Ureter (tissue), 1 donor: ENCODE results near the gene PTGR1. TPM values are rescaled to one million over a fixed set of nuclear protein-coding genes. Genes with fewer than 3 reads are reported as not detected.
"Not testable (repeated sequence)": the region's sequence is repeated elsewhere in the genome, so short reads cannot be mapped to it uniquely, and the experiment has no call there.

Source experiments
- DNase-seq: peaks from one replicate; pipeline ENCODE4 v3.0.0-alpha.2; 2020; ENCODE audit warnings: low spot score
- total RNA-seq: library from RNA; stranded (reverse); gene quantifications from one replicate; pipeline ENCODE4 v1.2.4, GENCODE V29; 2023
- donor health status: DM: yes; HTN: yes; CAD: no.

The PTGR1 gene
- total RNA-seq, 1 donor from 2014 or later = 399 TPM

GRCh38 chr9:111613436-111614040 is 14.1 kb upstream of the PTGR1 start:
- DNase-seq = no peak

GRCh38 chr9:111610845-111611244 is 11.4 kb upstream of the PTGR1 start:
- no peak for DNase-seq

GRCh38 chr9:111610149-111610548 is 10.7 kb upstream of the PTGR1 start:
- DNase-seq = no peak

- no peak for DNase-seq
Observed at GRCh38 chr9:111605041-111605559, 5.7 kb upstream of the PTGR1 start.

GRCh38 chr9:111604054-111604615 is 4.7 kb upstream of the PTGR1 start:
- DNase-seq = no peak

DNA sequence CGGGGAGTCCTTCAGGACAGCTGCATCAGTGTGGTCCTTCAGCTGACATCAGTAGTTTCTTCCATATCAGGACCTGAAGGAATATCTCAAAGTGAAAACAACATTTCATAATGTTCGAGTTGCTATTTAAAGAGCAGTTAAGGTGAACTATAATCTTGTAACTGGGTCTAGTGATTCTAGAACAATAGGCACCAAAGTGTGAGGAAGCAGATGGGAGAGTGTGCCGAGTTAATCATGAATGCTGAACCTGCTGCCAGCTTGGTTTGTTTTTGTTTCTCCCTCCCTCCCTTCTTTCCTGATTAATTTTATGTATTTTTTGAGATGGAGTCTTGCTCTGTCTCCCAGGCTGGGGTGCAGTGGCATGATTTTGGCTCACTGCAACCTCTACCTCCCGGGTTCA is 3.6 kb upstream of the PTGR1 start:
- DNase-seq = no peak

GRCh38 chr9:111601237-111602018 is 2.0 kb upstream of the PTGR1 start:
- DNase-seq = no peak

DNA sequence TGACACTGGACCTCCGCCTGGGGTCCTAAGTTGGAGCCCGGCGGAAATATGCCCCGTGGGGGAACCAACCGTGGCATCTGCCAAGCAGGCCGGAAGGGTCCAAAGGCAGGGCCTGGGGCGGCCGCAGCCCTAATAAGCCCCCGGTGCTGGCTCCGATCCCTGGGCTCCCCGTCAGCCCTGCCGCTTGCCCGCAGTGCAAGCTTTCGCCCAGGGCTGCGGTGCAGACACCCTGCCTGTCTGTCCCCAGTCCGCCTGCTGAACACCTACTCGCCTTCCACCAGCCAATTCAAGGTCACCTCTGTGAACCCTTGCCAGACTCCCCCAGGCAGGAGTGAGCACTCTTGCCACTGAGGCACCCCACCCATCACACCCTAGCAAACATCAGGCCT is 502 bp upstream of the PTGR1 start:
- DNase-seq = no peak

DNA sequence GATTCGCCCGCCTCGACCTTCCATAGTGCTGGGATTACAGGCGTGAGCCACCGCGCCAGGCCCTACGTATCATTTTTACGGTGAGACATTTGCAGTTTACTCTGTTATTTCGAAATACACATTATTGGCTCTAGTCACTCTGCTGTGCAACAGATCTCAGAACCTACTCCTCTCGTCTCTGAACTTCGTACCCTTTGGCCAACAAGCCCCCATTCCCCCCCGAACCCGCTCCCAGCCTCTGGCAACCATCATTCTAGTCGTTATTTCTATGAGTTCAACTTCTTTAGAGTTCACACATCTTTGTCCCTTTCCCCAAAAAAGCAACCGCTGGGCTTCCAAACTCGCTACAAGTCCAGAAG is 735 bp downstream of the PTGR1 start:
- DNase-seq = no peak

GRCh38 chr9:111597852-111598732 is 1.4 kb downstream of the PTGR1 start:
- DNase-seq = peak; percentile 52

- no peak for DNase-seq
Observed at GRCh38 chr9:111588846-111589245, 10.6 kb downstream of the PTGR1 start.

GRCh38 chr9:111586378-111586777 is 13.1 kb downstream of the PTGR1 start:
- DNase-seq = no peak

- no peak for DNase-seq
Observed at GRCh38 chr9:111582888-111583287, 16.6 kb downstream of the PTGR1 start.

DNA sequence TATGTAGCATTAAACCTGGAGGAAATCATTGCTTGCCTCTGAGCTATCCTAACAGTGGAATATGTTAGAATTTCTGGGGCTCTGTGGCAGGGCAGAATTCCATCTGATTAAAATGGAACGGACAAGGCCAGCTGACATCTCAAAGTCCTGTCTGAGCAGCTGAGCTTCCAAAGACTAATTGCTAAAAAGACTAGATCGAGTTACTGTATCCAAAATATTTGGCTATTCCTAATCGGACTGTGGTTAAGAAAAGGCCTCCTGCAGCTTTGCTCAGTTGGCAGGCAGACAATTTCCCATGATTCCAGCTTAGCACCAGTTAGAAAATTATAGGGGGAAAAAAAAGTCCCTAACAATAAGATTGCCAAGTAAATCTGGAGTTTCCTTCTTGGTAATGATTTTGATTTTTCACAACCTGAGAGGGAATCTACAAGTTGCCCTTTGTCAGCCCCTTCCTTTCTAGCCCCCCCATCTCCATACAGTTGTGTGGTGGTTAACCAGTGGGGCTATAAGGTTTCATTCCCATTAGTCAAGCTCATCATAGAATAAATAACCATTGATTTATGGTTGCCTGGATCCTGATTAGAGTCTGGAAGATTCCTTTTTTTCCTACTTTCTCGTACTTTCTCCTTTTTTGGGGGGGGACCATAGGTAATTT is 26.4 kb downstream of the PTGR1 start:
- no peak for DNase-seq

DNA sequence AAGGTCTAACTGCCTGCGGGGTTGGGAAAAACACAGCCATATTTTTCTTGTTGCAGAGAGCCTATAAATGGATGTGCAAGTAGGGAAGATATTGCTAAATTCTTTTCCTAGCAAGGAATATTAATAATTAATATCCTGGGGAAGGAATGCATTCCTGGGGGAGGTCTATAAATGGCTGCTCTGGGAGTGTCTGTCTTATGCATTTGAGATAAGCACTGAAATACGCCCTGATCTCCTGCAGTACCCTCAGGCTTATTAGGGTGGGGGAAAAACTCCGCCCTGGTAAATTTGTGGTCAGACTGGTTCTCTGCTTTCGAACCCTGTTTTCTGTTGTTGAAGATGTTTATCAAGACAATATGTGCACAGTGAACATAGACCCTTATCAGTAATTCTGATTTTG is 31.3 kb downstream of the PTGR1 start:
- not testable (repeated sequence) for DNase-seq

- DNase-seq = no peak
Observed at GRCh38 chr9:111566234-111566633, 33.2 kb downstream of the PTGR1 start.

DNA sequence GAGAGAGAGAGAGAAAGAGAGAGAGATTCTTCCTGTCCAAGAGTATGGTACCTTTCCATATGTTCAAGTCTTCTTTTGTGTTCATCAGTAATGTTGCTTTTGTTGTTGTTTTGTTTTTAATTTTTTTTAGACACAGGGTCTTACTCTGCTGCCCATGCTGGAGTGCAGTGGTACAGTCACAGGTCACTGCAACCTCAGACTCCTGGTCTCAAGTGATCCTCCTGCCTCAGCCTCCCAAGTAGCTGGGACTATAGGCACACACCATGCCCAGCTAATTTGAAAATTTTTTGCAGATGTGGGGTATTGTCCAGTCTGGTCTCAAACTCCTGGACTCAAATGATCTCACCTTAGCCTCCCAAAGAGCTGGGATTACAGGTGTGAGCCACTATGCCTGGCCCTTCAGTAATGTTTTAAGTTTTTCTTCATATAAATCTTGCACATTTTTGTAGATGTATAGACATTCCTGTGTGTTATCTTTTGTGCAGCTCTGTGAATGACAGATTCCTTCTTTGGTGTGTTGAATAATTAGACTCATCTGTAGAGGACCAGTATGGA is 38.2 kb downstream of the PTGR1 start:
- no peak for DNase-seq

GRCh38 chr9:111559000-111559610 is 40.3 kb downstream of the PTGR1 start:
- DNase-seq = no peak

GRCh38 chr9:111555425-111555824 is 44.0 kb downstream of the PTGR1 start:
- not testable (repeated sequence) for DNase-seq

GRCh38 chr9:111548623-111549022 is 50.8 kb downstream of the PTGR1 start:
- DNase-seq = no peak
